Astrocyte (in vitro differentiated cells and primary cell): ENCODE measurements around the gene OMG. TPM values are rescaled to one million over a fixed set of nuclear protein-coding genes. Genes with fewer than 3 reads are reported as not detected.

Experiments
- DNase-seq: peaks from one replicate; pipeline ENCODE4 v3.0.0-alpha.2; 2010; ENCODE audit warnings: low read depth
- FAIRE-seq: peaks from 2 replicates; lab custom pipeline; 2011; peaks lifted over from hg19 to GRCh38; lab: Jason Lieb, UNC
- H2AFZ ChIP-seq: 2 replicates; pipeline ENCODE4 v1.6.0; 2012; ENCODE audit warnings: low read depth, low read length, inconsistent platforms
- H3K27ac ChIP-seq: 2 replicates; pipeline ENCODE4 v1.5.1; 2011; ENCODE audit warnings: low read depth, low read length, inconsistent platforms
- H3K27me3 ChIP-seq: 2 replicates; pipeline ENCODE4 v1.6.0; 2011; ENCODE audit warnings: low read length, inconsistent platforms; ENCODE audit not compliant: insufficient read depth
- H3K36me3 ChIP-seq: 2 replicates; pipeline ENCODE4 v1.5.1; 2011; ENCODE audit warnings: low read length, inconsistent platforms; ENCODE audit not compliant: insufficient read depth
- H3K4me1 ChIP-seq: 2 replicates; pipeline ENCODE4 v1.5.1; 2011; ENCODE audit warnings: low read length, inconsistent platforms; ENCODE audit not compliant: insufficient read depth
- H3K4me2 ChIP-seq: 2 replicates; pipeline ENCODE4 v1.6.0; 2012; ENCODE audit warnings: low read length, inconsistent platforms
- H3K4me3 ChIP-seq: 2 replicates; pipeline ENCODE4 v1.5.1; 2011; ENCODE audit warnings: low read depth, mild to moderate bottlenecking, low read length, inconsistent platforms; ENCODE audit not compliant: insufficient read depth
- H3K79me2 ChIP-seq: 2 replicates; pipeline ENCODE4 v1.6.0; 2012; ENCODE audit warnings: mild to moderate bottlenecking, low read length, inconsistent platforms; ENCODE audit not compliant: insufficient read depth
- H3K9ac ChIP-seq: 2 replicates; pipeline ENCODE4 v1.6.0; 2012; ENCODE audit warnings: mild to moderate bottlenecking, low read length, inconsistent platforms
- H3K9me3 ChIP-seq: 2 replicates; pipeline ENCODE4 v1.5.1; 2012; ENCODE audit warnings: low read depth, mild to moderate bottlenecking, low read length, inconsistent platforms; ENCODE audit not compliant: insufficient read depth
- H4K20me1 ChIP-seq: 2 replicates; pipeline ENCODE4 v1.6.0; 2012; ENCODE audit warnings: low read length, inconsistent platforms; ENCODE audit not compliant: insufficient read depth
- H3K27ac Mint-ChIP-seq: one replicate; pipeline ENCODE4 v1.8.0; 2021; ENCODE audit warnings: mild to moderate bottlenecking, mixed read lengths; ENCODE audit not compliant: unreplicated experiment
- H3K27me3 Mint-ChIP-seq: one replicate; pipeline ENCODE4 v1.8.0; 2021; ENCODE audit warnings: low read depth, mixed read lengths; ENCODE audit not compliant: unreplicated experiment
- H3K36me3 Mint-ChIP-seq: one replicate; pipeline ENCODE4 v1.8.0; 2021; ENCODE audit warnings: low read depth, mixed read lengths; ENCODE audit not compliant: unreplicated experiment
- H3K4me1 Mint-ChIP-seq: one replicate; pipeline ENCODE4 v1.8.0; 2021; ENCODE audit warnings: low read depth, mixed read lengths; ENCODE audit not compliant: unreplicated experiment
- H3K4me3 Mint-ChIP-seq: one replicate; pipeline ENCODE4 v1.8.0; 2021; ENCODE audit warnings: mild to moderate bottlenecking, moderate library complexity, mixed read lengths; ENCODE audit not compliant: unreplicated experiment
- H3K9me3 Mint-ChIP-seq: one replicate; pipeline ENCODE4 v1.8.0; 2021; ENCODE audit warnings: mild to moderate bottlenecking, mixed read lengths; ENCODE audit not compliant: unreplicated experiment
- EZH2 ChIP-seq: IDR thresholded peaks from 2 replicates; pipeline ENCODE4 v1.6.1; 2012; ENCODE audit warnings: mild to moderate bottlenecking, low read length, inconsistent platforms; ENCODE audit not compliant: insufficient read depth
- total RNA-seq: library from RNA; stranded (reverse); gene quantifications from 2 replicates; pipeline ENCODE4 v1.2.1, GENCODE V29; 2021
- TF ChIP-seq, protein P1 (sequence below): IDR thresholded peaks from 2 replicates; pipeline ENCODE4 v1.5.1; 2011; ENCODE audit warnings: low read depth, mild to moderate bottlenecking, inconsistent platforms, low read length, moderate library complexity; ENCODE audit not compliant: insufficient read depth

The OMG gene
- total RNA-seq, 1 donor from 2014 or later = not detected

DNA sequence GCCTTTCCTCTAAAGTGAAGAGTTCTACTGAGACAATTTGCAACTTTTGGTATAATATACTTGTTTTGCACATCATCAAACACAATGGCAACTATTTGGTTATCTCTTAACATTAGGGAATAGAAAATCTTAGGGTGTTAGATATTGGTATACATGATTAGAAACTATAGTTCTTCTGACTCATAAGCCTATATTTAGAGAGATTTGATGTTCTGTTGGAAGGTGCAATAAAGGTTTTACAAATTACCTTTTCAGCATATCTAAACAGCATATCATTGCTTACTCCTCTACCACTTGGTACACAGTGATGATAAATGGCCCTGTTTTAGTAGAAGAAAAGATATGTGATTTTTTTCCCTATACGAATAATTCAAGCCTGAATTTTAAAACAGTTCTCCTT, 10.6 kb upstream of the OMG start:
- Histone ChIP-seq H3K27me3 (no peaks in the 10 kb centered on the region), H4K20me1 (peaks cover 10% of the 10 kb centered on the region), H3K79me2 (no peaks in the 10 kb centered on the region), H2AFZ (no peak overlapping the region), H3K4me3 (no peak overlapping the region), H3K27ac (no peak overlapping the region), H3K9ac (no peak overlapping the region), H3K9me3 (no peaks in the 10 kb centered on the region), H3K4me2 (no peak overlapping the region), H3K36me3 (no peaks in the 10 kb centered on the region), H3K4me1 (no peaks in the 10 kb centered on the region)
- DNase-seq (no peak), FAIRE-seq (no peak)
- TF ChIP-seq, protein P1, sequence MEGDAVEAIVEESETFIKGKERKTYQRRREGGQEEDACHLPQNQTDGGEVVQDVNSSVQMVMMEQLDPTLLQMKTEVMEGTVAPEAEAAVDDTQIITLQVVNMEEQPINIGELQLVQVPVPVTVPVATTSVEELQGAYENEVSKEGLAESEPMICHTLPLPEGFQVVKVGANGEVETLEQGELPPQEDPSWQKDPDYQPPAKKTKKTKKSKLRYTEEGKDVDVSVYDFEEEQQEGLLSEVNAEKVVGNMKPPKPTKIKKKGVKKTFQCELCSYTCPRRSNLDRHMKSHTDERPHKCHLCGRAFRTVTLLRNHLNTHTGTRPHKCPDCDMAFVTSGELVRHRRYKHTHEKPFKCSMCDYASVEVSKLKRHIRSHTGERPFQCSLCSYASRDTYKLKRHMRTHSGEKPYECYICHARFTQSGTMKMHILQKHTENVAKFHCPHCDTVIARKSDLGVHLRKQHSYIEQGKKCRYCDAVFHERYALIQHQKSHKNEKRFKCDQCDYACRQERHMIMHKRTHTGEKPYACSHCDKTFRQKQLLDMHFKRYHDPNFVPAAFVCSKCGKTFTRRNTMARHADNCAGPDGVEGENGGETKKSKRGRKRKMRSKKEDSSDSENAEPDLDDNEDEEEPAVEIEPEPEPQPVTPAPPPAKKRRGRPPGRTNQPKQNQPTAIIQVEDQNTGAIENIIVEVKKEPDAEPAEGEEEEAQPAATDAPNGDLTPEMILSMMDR = no peak
- TF ChIP-seq EZH2 = no peak
- Mint-ChIP-seq H3K36me3 (peaks cover 6% of the 10 kb centered on the region), H3K27me3 (no peaks in the 10 kb centered on the region), H3K4me1 (peaks cover 2% of the 10 kb centered on the region), H3K27ac (no peak overlapping the region), H3K4me3 (no peak overlapping the region), H3K9me3 (no peaks in the 10 kb centered on the region)

GRCh38 chr17:31299624-31300023, 2.6 kb upstream of the OMG start:
- Histone ChIP-seq H3K27me3 (no peaks in the 10 kb centered on the region), H3K4me3 (no peak overlapping the region), H3K9ac (no peak overlapping the region), H2AFZ (no peak overlapping the region), H3K4me1 (no peaks in the 10 kb centered on the region), H4K20me1 (peaks cover 10% of the 10 kb centered on the region), H3K9me3 (no peaks in the 10 kb centered on the region), H3K27ac (no peak overlapping the region), H3K36me3 (no peaks in the 10 kb centered on the region), H3K4me2 (no peak overlapping the region), H3K79me2 (no peaks in the 10 kb centered on the region)
- Mint-ChIP-seq H3K4me3 (no peak overlapping the region), H3K27me3 (no peaks in the 10 kb centered on the region), H3K4me1 (peaks cover 12% of the 10 kb centered on the region), H3K36me3 (peaks cover 6% of the 10 kb centered on the region), H3K27ac (no peak overlapping the region), H3K9me3 (no peaks in the 10 kb centered on the region)
- DNase-seq (no peak), FAIRE-seq (no peak)
- TF ChIP-seq, protein P1 = no peak
- no peak for TF ChIP-seq EZH2

DNA sequence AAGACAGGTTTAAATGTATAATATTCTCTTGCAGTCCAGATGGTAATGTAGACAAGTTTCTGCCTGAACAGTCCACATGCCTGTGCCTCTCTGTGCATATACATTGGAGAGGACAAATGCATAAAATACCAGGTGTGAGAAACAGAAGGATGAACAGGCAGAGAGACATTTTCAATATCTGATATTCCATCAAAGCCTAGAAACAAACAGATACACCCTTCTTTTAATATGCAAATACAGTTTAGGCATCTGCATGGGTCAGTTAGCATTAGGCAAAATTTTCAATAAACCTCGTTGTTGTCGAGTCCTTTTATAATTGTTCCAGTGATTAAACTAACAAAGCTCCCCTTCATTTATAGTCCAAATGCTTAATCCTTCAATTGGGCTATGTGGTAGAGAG, 897 bp downstream of the OMG start:
- H2AFZ ChIP-seq = no peak overlapping the region
- no peaks in the 10 kb centered on the region for H3K9me3 ChIP-seq
- no peaks in the 10 kb centered on the region for H3K4me1 ChIP-seq
- FAIRE-seq = no peak
- H3K27me3 ChIP-seq = no peaks in the 10 kb centered on the region
- Mint-ChIP-seq H3K4me3 (no peak overlapping the region), H3K27me3 (no peaks in the 10 kb centered on the region), H3K4me1 (peaks cover 19% of the 10 kb centered on the region), H3K9me3 (no peaks in the 10 kb centered on the region), H3K36me3 (peaks cover 6% of the 10 kb centered on the region), H3K27ac (no peak overlapping the region)
- no peak for DNase-seq
- no peak overlapping the region for H3K27ac ChIP-seq
- no peaks in the 10 kb centered on the region for H3K79me2 ChIP-seq
- H3K4me3 ChIP-seq = no peak overlapping the region
- H3K36me3 ChIP-seq = no peaks in the 10 kb centered on the region
- TF ChIP-seq, protein P1 = no peak
- TF ChIP-seq EZH2 = no peak
- H4K20me1 ChIP-seq = peaks cover 10% of the 10 kb centered on the region
- no peak overlapping the region for H3K4me2 ChIP-seq
- H3K9ac ChIP-seq = no peak overlapping the region
